ENCODE data around the gene MRPS7. TPM values are rescaled to one million over a fixed set of nuclear protein-coding genes. Genes with fewer than 3 reads are reported as not detected.

MRPS7 gene
- total RNA-seq, 2 experiments from 2014 or later: 51.4 to 63.8 TPM

- DNase-seq: no peak
- no peak for ATAC-seq
- CTCF ChIA-PET: interaction anchor here (1.0 to 5.7 kb wide), 7 partner anchors 8 to 126 kb away, joined by 3 to 50 read pairs (median 4); partner anchors contain the start of genes GGA3 and MRPS7
- Mint-ChIP-seq H3K36me3 (ENCODE audit: low read depth) (peaks cover 52% of the 10 kb centered on the region), H3K9me3 (ENCODE audit: low read depth) (no peaks in the 10 kb centered on the region), H3K27ac (no peak overlapping the region), H3K4me3 (no peak overlapping the region), H3K27me3 (no peaks in the 10 kb centered on the region), H3K4me1 (peaks cover 23% of the 10 kb centered on the region)
- POLR2A ChIA-PET: interaction anchor here (0.9 to 1.5 kb wide), 2 partner anchors 24 to 33 kb away, joined by 5 read pairs; partner anchors contain the start of gene MIF4GD
- intact Hi-C loops (cut with DNase I, micrococcal nuclease): loop anchor here (1.0 to 5.0 kb wide), 2 partner anchors 35 to 123 kb away; partner anchors contain the start of gene MIF4GD (in 1 of the 2)
Measured at GRCh38 chr17:75237100-75238014, 24.3 kb upstream of the MRPS7 start.

DNA sequence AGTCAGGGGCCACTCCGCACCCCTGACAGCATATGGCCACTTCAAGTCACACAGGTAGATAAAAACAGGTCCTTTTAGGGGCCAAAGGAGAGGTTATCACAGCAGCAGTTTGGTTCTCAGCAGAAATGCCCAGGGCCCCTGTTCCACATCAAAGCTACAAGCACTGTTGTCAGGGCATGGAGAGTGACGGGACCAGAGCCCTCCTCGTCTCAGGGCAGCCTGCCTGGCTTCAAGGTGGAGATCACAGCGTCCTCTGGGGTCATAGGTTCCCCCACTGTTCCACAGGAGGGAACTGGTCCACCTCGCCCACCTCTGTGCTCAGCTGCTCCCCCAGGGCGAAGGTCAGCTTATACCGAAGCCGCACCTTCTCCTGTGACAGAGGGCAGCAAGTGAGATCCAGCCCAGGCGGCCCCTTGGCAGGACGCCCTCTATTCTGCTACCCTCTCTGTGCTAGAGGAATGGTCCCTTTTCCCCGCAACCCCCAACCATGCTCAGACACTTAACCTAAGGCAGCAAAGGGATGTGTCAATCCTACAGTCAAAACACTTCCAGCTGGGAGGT is 23.6 kb upstream of the MRPS7 start:
- intact Hi-C loops (cut with DNase I, micrococcal nuclease): loop anchor here (1.0 to 5.0 kb wide), 2 partner anchors 34 to 124 kb away; partner anchors contain the start of gene MIF4GD (in 1 of the 2)
- POLR2A ChIA-PET: interaction anchor here (0.9 to 1.5 kb wide), 2 partner anchors 23 to 33 kb away, joined by 5 read pairs; partner anchors contain the start of gene MIF4GD

DNA sequence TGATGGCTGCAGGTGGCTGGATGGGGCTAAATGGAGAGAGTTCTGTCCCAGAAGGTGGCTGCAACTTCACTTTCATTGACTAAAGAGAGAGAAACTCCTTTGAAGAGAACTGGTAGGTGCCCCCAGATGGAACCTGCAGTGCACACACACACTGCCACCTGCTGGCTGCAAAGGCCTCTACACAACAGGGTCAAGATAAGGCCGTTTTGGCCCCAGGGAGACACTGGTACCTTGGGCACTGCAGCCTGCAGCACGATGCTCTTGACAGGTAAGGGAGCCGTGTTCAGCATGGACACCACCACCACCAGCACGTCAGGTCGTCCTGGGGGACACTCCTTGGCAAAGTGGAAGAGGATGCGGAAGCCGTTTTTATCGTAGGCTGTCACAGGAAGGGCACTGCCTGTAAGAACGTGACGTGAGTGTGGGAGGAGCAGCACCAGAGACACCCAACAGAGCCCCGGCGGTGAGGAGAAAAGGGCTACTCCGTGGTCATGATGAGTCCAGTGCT is 22.9 kb upstream of the MRPS7 start:
- POLR2A ChIA-PET: interaction anchor here (2.4 kb wide), 1 partner anchor 32 kb away, joined by 13 read pairs; the partner anchor contains the start of gene MIF4GD
- DNase-seq (peak; percentile 79), ATAC-seq (peak; percentile 71)
- H3K9me3 Mint-ChIP-seq (ENCODE audit: low read depth): no peaks in the 10 kb centered on the region
- no peaks in the 10 kb centered on the region for H3K27me3 Mint-ChIP-seq
- CTCF ChIA-PET: interaction anchor here (0.7 to 5.8 kb wide), 12 partner anchors 10 to 174 kb away, joined by 3 to 60 read pairs (median 6); partner anchors contain the start of genes GGA3, MIF4GD and MRPS7
- intact Hi-C loops (cut with DNase I, micrococcal nuclease): loop anchor here (1.0 to 5.0 kb wide), 2 partner anchors 34 to 124 kb away; partner anchors contain the start of gene MIF4GD (in 1 of the 2)
- H3K4me1 Mint-ChIP-seq: peaks cover 37% of the 10 kb centered on the region
- peak overlapping the region; percentile 87 for H3K27ac Mint-ChIP-seq
- peaks cover 55% of the 10 kb centered on the region for H3K36me3 Mint-ChIP-seq (ENCODE audit: low read depth)
- no peak overlapping the region for H3K4me3 Mint-ChIP-seq

More for the DNA sequence above, 23.6 kb upstream of the MRPS7 start:
- CTCF ChIA-PET: interaction anchor here (1.3 to 5.7 kb wide), 6 partner anchors 9 to 175 kb away, joined by 3 to 50 read pairs (median 6); partner anchors contain the start of genes GGA3 and MRPS7
- DNase-seq (no peak), ATAC-seq (no peak)
- Mint-ChIP-seq H3K36me3 (ENCODE audit: low read depth) (peaks cover 50% of the 10 kb centered on the region), H3K4me3 (no peak overlapping the region), H3K27ac (no peak overlapping the region), H3K9me3 (ENCODE audit: low read depth) (no peaks in the 10 kb centered on the region), H3K27me3 (no peaks in the 10 kb centered on the region), H3K4me1 (peaks cover 31% of the 10 kb centered on the region)

GRCh38 chr17:75239214-75239613 is 22.5 kb upstream of the MRPS7 start:
- Mint-ChIP-seq H3K27ac (peak overlapping the region; percentile 87), H3K4me3 (no peak overlapping the region), H3K9me3 (ENCODE audit: low read depth) (no peaks in the 10 kb centered on the region), H3K36me3 (ENCODE audit: low read depth) (peaks cover 60% of the 10 kb centered on the region), H3K27me3 (no peaks in the 10 kb centered on the region), H3K4me1 (peaks cover 42% of the 10 kb centered on the region)
- no peak for DNase-seq
- POLR2A ChIA-PET: interaction anchor here (2.4 kb wide), 1 partner anchor 31 kb away, joined by 13 read pairs; the partner anchor contains the start of gene MIF4GD
- CTCF ChIA-PET: interaction anchor here (0.7 to 5.8 kb wide), 14 partner anchors 9 to 174 kb away, joined by 3 to 60 read pairs (median 6); partner anchors contain the start of genes GGA3, MIF4GD, MRPS7 and SLC25A19
- intact Hi-C loops (cut with DNase I, micrococcal nuclease): loop anchor here in 1 of 2 experiments (5.0 kb wide), 1 partner anchor 33 kb away; the partner anchor contains the start of gene MIF4GD
- no peak for ATAC-seq

DNA sequence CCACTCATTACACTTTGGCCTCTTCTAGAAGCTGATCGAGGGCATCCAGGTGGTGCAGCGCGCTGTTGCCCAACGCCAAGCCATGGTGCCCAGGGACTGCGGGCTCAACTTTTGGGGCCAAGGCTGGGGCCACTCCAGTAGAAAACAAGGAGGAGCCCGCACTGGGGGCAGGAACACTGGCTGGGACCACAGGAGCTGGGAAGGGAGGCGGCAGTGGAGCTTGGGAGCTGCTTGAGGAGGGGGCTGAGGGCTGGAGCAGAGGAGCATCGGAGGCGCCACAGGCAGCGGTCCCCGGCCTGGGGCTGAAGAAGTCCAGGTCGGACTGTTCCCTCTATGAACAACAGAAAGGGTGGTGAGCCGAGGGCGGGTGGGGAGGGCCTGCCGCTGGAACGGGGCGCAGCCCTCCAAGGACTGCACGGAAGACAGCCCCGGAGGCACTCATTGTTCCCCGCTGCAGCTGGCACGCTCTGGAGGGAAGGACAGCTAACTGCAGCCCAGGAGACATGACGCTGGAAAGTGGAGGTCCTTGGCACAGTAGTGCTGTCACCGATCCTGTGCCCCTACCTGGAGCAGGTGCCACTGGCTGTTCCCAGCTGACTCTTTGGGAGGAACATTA is 21.8 kb upstream of the MRPS7 start:
- Mint-ChIP-seq H3K36me3 (ENCODE audit: low read depth) (peaks cover 62% of the 10 kb centered on the region), H3K27ac (peak overlapping the region; percentile 19), H3K4me3 (no peak overlapping the region), H3K4me1 (peaks cover 48% of the 10 kb centered on the region), H3K9me3 (ENCODE audit: low read depth) (no peaks in the 10 kb centered on the region), H3K27me3 (no peaks in the 10 kb centered on the region)
- POLR2A ChIA-PET: interaction anchor here (0.6 to 3.4 kb wide), 6 partner anchors 10 to 599 kb away, joined by 3 to 14 read pairs (median 6); partner anchors contain the start of genes GGA3, MIF4GD, MRPS7 and SLC25A19
- intact Hi-C loops (cut with DNase I, micrococcal nuclease): loop anchor here (1.0 to 5.0 kb wide), 3 partner anchors 31 to 173 kb away; partner anchors contain the start of gene MIF4GD (in 2 of the 2)
- ATAC-seq (no peak), DNase-seq (no peak)
- CTCF ChIA-PET: interaction anchor here (0.6 to 5.8 kb wide), 27 partner anchors 9 to 464 kb away, joined by 3 to 60 read pairs (median 3); partner anchors contain the start of genes GGA3, GRB2, MIF4GD and MRPS7

DNA sequence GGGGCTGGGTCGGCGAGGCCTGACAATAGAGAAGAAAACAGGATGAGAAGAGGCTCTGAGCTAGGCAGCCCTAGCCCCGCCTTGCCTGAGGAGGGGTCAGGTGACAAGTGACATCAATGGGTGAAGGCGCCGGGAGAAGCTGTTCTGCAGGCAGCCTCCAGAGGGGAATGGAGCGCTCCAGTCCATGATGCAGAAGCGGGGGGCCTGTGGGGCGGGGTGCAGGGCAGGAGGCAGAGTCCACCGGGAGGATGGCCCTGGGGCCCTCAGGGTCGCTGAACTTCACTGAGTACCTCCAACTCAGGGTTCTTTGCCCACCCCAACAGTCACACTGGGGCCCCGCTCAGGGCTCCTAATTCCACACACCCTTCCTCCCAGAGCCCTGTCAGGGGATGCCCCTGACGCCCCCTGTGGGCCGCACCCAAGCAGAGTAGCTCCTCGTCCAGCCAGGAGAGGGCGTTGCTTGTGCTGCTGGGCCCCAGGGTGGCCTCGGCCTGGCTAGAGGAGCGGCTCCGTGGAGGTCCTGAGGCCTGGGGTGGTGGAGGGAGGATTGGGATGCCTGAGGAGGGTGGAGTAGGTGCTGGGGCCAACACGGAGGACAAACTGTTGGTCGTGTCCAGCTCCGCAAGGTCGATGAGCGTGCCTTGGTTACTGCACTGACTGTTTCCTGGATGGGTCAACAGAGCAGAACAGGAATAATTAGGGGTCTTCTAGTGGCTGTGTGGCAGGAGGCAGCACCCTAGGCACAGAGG is 21.1 kb upstream of the MRPS7 start:
- H3K4me1 Mint-ChIP-seq: peaks cover 55% of the 10 kb centered on the region
- ChIA-PET POLR2A (interaction anchor here (0.6 to 3.4 kb wide), 6 partner anchors 9 to 599 kb away, joined by 3 to 14 read pairs (median 6); partner anchors contain the start of genes GGA3, MIF4GD, MRPS7 and SLC25A19), CTCF (interaction anchor here (0.6 to 5.8 kb wide), 25 partner anchors 8 to 465 kb away, joined by 3 to 60 read pairs (median 4); partner anchors contain the start of genes GGA3, GRB2, MIF4GD and MRPS7)
- H3K27me3 Mint-ChIP-seq: no peaks in the 10 kb centered on the region
- DNase-seq (peak; percentile 73), ATAC-seq (peak; percentile 48)
- H3K9me3 Mint-ChIP-seq (ENCODE audit: low read depth): no peaks in the 10 kb centered on the region
- peaks cover 58% of the 10 kb centered on the region for H3K36me3 Mint-ChIP-seq (ENCODE audit: low read depth)
- H3K27ac Mint-ChIP-seq: peak overlapping the region; percentile 69
- intact Hi-C loops (cut with DNase I, micrococcal nuclease): loop anchor here in 1 of 2 experiments (1.0 to 2.0 kb wide), 2 partner anchors 31 to 172 kb away; partner anchors contain the start of gene MIF4GD
- no peak overlapping the region for H3K4me3 Mint-ChIP-seq

GRCh38 chr17:75241143-75241430 is 20.6 kb upstream of the MRPS7 start:
- intact Hi-C loops (cut with DNase I, micrococcal nuclease): loop anchor here in 1 of 2 experiments (2.0 kb wide), 1 partner anchor 172 kb away; no protein-coding TSS in a partner anchor
- Mint-ChIP-seq H3K4me3 (no peak overlapping the region), H3K27me3 (no peaks in the 10 kb centered on the region), H3K36me3 (ENCODE audit: low read depth) (peaks cover 62% of the 10 kb centered on the region), H3K9me3 (ENCODE audit: low read depth) (no peaks in the 10 kb centered on the region), H3K4me1 (peaks cover 58% of the 10 kb centered on the region), H3K27ac (peak overlapping the region; percentile 69)
- DNase-seq (no peak), ATAC-seq (no peak)
- ChIA-PET POLR2A (interaction anchor here (1.2 to 3.4 kb wide), 3 partner anchors 8 to 29 kb away, joined by 6 to 14 read pairs (median 13); partner anchors contain the start of genes GGA3, MIF4GD and MRPS7), CTCF (interaction anchor here (0.6 to 5.8 kb wide), 12 partner anchors 7 to 171 kb away, joined by 3 to 60 read pairs (median 6); partner anchors contain the start of genes GGA3, MIF4GD, MRPS7 and NUP85)

GRCh38 chr17:75241502-75241901 is 20.2 kb upstream of the MRPS7 start:
- H3K36me3 Mint-ChIP-seq (ENCODE audit: low read depth): peaks cover 62% of the 10 kb centered on the region
- ATAC-seq (no peak), DNase-seq (no peak)
- peak overlapping the region; percentile 69 for H3K27ac Mint-ChIP-seq
- CTCF ChIA-PET: interaction anchor here (0.6 to 5.8 kb wide), 12 partner anchors 7 to 171 kb away, joined by 3 to 60 read pairs (median 6); partner anchors contain the start of genes GGA3, MIF4GD, MRPS7 and NUP85
- intact Hi-C loops (cut with DNase I, micrococcal nuclease): loop anchor here in 1 of 2 experiments (2.0 kb wide), 1 partner anchor 171 kb away; no protein-coding TSS in a partner anchor
- H3K9me3 Mint-ChIP-seq (ENCODE audit: low read depth): no peaks in the 10 kb centered on the region
- peaks cover 58% of the 10 kb centered on the region for H3K4me1 Mint-ChIP-seq
- no peaks in the 10 kb centered on the region for H3K27me3 Mint-ChIP-seq
- no peak overlapping the region for H3K4me3 Mint-ChIP-seq
- POLR2A ChIA-PET: interaction anchor here (1.2 to 3.4 kb wide), 2 partner anchors 8 to 20 kb away, joined by 6 to 14 read pairs; partner anchors contain the start of genes GGA3 and MRPS7

DNA sequence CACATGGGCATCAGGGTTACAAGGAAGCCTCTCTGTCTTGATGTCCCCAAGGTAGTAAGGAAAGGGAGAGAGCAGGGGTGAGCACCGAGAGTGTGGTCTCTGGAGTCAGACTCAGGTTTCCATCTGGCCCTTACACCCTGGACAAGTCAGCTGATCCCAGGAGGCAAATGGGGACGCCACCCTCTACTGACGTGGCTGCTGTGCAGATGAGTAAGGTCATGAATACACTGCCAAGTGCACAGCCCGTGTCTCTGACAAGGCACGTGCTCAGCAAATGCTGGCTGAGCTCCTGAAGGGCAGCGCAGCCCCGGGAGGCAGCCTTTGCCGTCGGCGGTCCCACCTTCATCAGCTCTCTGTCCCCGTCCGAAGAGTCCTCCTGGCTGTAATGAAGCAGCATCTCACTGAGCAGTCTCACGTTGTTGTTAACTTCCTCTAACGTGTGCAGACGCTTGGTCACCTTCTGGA is 19.7 kb upstream of the MRPS7 start:
- Mint-ChIP-seq H3K4me1 (peaks cover 60% of the 10 kb centered on the region), H3K4me3 (no peak overlapping the region), H3K27me3 (no peaks in the 10 kb centered on the region), H3K36me3 (ENCODE audit: low read depth) (peaks cover 61% of the 10 kb centered on the region), H3K9me3 (ENCODE audit: low read depth) (no peaks in the 10 kb centered on the region), H3K27ac (peak overlapping the region; percentile 69)
- ChIA-PET POLR2A (interaction anchor here (3.4 kb wide), 1 partner anchor 19 kb away, joined by 14 read pairs; the partner anchor contains the start of genes GGA3 and MRPS7), CTCF (interaction anchor here (0.6 to 5.8 kb wide), 9 partner anchors 6 to 170 kb away, joined by 3 to 60 read pairs (median 6); partner anchors contain the start of genes GGA3, MIF4GD, MRPS7 and NUP85)
- ATAC-seq (peak; percentile 37), DNase-seq (peak; percentile 47)
- intact Hi-C loops (cut with DNase I, micrococcal nuclease): loop anchor here in 1 of 2 experiments (2.0 kb wide), 1 partner anchor 171 kb away; no protein-coding TSS in a partner anchor

Data from activated CD4-positive, alpha-beta T cell treated with anti-CD3 and anti-CD28 coated beads for 36 hours (primary cell).